IMR-90 (cell line): Measurements from ENCODE around the gene ADCY1. TPM values are rescaled to one million over a fixed set of nuclear protein-coding genes. Genes with fewer than 3 reads are reported as not detected.
A peak's percentile ranks its signal among the peaks of the same experiment; 100 is the strongest.
"Not testable (repeated sequence)": the region's sequence is repeated elsewhere in the genome, so short reads cannot be mapped to it uniquely, and the experiment has no call there.

ENCODE experiments used
- ATAC-seq: fragments of 200-7000 bp; cut with Tn5 transposase; 2 replicates; pipeline ENCODE4 v1.9.1; 2020; ENCODE audit warnings: low read depth, mild to moderate bottlenecking, moderate library complexity
- BruUV-seq: library from RNA; stranded (reverse); fragments of 400-500 nt; replicated peaks from 2 replicates; lab custom pipeline; 2021; lab: Mats Ljungman, UMichigan
- CTCF ChIA-PET: fragments of 300-600 bp; formaldehyde crosslinking; extraction: SDS; loops from one replicate; lab custom pipeline; 2021; ENCODE audit warnings: antibody characterized with exemption; lab: Yijun Ruan, JAX
- POLR2A ChIA-PET: fragments of 300-600 bp; sonication (Branson Sonifier 250); formaldehyde crosslinking; loops from one replicate; lab custom pipeline; 2022; ENCODE audit warnings: antibody characterized with exemption; ENCODE audit not compliant: unreplicated experiment; lab: Charles Lee
- DNase-seq: peaks from one replicate; pipeline ENCODE4 v3.0.0; 2013
- H2AFZ ChIP-seq: replicated peaks from 2 replicates; pipeline ENCODE3; 2013; ENCODE audit warnings: low read length, mild to moderate bottlenecking; ENCODE audit not compliant: poor library complexity
- H2AK5ac ChIP-seq: 2 replicates; pipeline ENCODE4 v1.6.1; 2013; ENCODE audit warnings: low read depth, low read length, inconsistent platforms
- H2AK9ac ChIP-seq: replicated peaks from 2 replicates; pipeline ENCODE3; 2013; ENCODE audit warnings: mild to moderate bottlenecking, low read depth, low read length, moderate library complexity; ENCODE audit not compliant: poor library complexity
- H2BK120ac ChIP-seq: 2 replicates; pipeline ENCODE4 v1.6.1; 2013; ENCODE audit warnings: low read depth, low read length, inconsistent platforms
- H2BK15ac ChIP-seq: 3 replicates; pipeline ENCODE4 v1.6.1; 2013; ENCODE audit warnings: low read depth, low read length, inconsistent platforms
- H2BK20ac ChIP-seq: 2 replicates; pipeline ENCODE4 v1.6.1; 2013; ENCODE audit warnings: low read depth, mild to moderate bottlenecking, inconsistent platforms, low read length, moderate library complexity
- H2BK5ac ChIP-seq: 2 replicates; pipeline ENCODE4 v1.6.1; 2013; ENCODE audit warnings: mild to moderate bottlenecking, low read depth, low read length, inconsistent platforms; ENCODE audit not compliant: poor library complexity, severe bottlenecking
- H3K14ac ChIP-seq: replicated peaks from 2 replicates; pipeline ENCODE4 v1.6.1; 2013; ENCODE audit warnings: low read depth, low read length, inconsistent platforms
- H3K18ac ChIP-seq: 2 replicates; pipeline ENCODE4 v1.6.1; 2013; ENCODE audit warnings: low read depth, low read length, control low read depth
- H3K23ac ChIP-seq: 2 replicates; pipeline ENCODE4 v1.6.1; 2013; ENCODE audit warnings: low read depth, low read length, inconsistent platforms
- H3K27ac ChIP-seq: 2 replicates; pipeline ENCODE4 v1.5.1; 2013; ENCODE audit warnings: mild to moderate bottlenecking, control low read depth, low read length; ENCODE audit not compliant: insufficient read depth
- H3K27me3 ChIP-seq: 2 replicates; pipeline ENCODE4 v1.6.1; 2013; ENCODE audit warnings: low read length; ENCODE audit not compliant: control insufficient read depth, insufficient read depth
- H3K36me3 ChIP-seq: 2 replicates; pipeline ENCODE4 v1.6.1; 2013; ENCODE audit warnings: low read length, mixed read lengths; ENCODE audit not compliant: control insufficient read depth, insufficient read depth
- H3K4ac ChIP-seq: 2 replicates; pipeline ENCODE4 v1.6.1; 2013; ENCODE audit warnings: low read depth, low read length, inconsistent platforms
- H3K4me1 ChIP-seq: 2 replicates; pipeline ENCODE4 v1.6.1; 2013; ENCODE audit warnings: low read length, mixed read lengths; ENCODE audit not compliant: control insufficient read depth, insufficient read depth
- H3K4me2 ChIP-seq: 2 replicates; pipeline ENCODE4 v1.6.1; 2013; ENCODE audit warnings: low read depth, mild to moderate bottlenecking, control low read depth, low read length, moderate library complexity
- H3K4me3 ChIP-seq: 2 replicates; pipeline ENCODE4 v1.5.1; 2013; ENCODE audit warnings: low read depth, mild to moderate bottlenecking, control low read depth, low read length, moderate library complexity; ENCODE audit not compliant: insufficient read depth
- H3K56ac ChIP-seq: 2 replicates; pipeline ENCODE4 v1.6.1; 2013; ENCODE audit warnings: low read length, inconsistent platforms; ENCODE audit not compliant: insufficient read depth; ENCODE audit errors: extremely low read depth
- H3K79me1 ChIP-seq, 2 experiments: 2 replicates each; pipeline ENCODE4 v1.6.1; 2013; ENCODE audit warnings: low read length in 2 of 2, inconsistent platforms in 1 of 2, low read depth in 1 of 2
- H3K9ac ChIP-seq: 2 replicates; pipeline ENCODE4 v1.6.1; 2013; ENCODE audit warnings: low read depth, low read length, control low read depth
- H3K9me1 ChIP-seq: 2 replicates; pipeline ENCODE4 v1.6.1; 2013; ENCODE audit warnings: low read length, inconsistent platforms; ENCODE audit not compliant: insufficient read depth
- H3K9me3 ChIP-seq: 2 replicates; pipeline ENCODE4 v1.6.1; 2013; ENCODE audit warnings: low read length; ENCODE audit not compliant: control insufficient read depth, insufficient read depth
- H4K20me1 ChIP-seq: 2 replicates; pipeline ENCODE4 v1.6.1; 2013; ENCODE audit warnings: low read length, inconsistent platforms; ENCODE audit not compliant: insufficient read depth
- H4K5ac ChIP-seq: 2 replicates; pipeline ENCODE4 v1.6.1; 2013; ENCODE audit warnings: mild to moderate bottlenecking, low read depth, low read length, control low read depth
- H4K8ac ChIP-seq, 2 experiments: 2 replicates each; pipeline ENCODE4 v1.6.1; 2013; ENCODE audit warnings: low read depth in 2 of 2, low read length in 2 of 2, control low read depth in 1 of 2, inconsistent platforms in 1 of 2
- H4K91ac ChIP-seq: 2 replicates; pipeline ENCODE4 v1.6.1; 2013; ENCODE audit warnings: low read depth, low read length, inconsistent platforms; ENCODE audit not compliant: insufficient read depth
- CEBPB ChIP-seq: IDR thresholded peaks from 2 replicates; pipeline ENCODE4 v1.6.1; 2012; ENCODE audit warnings: low read depth, low read length, improper control_type of control experiment
- MAZ ChIP-seq: IDR thresholded peaks from 2 replicates; pipeline ENCODE4 v1.6.1; 2012; ENCODE audit warnings: low read depth, mild to moderate bottlenecking, low read length, improper control_type of control experiment, moderate library complexity, borderline replicate concordance
- POLR2A ChIP-seq: IDR thresholded peaks from 2 replicates; pipeline ENCODE4 v1.6.1; 2012; ENCODE audit warnings: mild to moderate bottlenecking, low read depth, low read length
- WGBS, 2 experiments: methylation state at CpG; one replicate each; pipeline versions ENCODE4 v1.1.5 to v1.1.7; 2013; ENCODE audit warnings: missing lambda C conversion rate in 2 of 2; ENCODE audit not compliant: insufficient read length in 1 of 2; ENCODE audit errors: extremely low coverage in 2 of 2; 5-methylcytosine and 5-hydroxymethylcytosine counted together
- dilution Hi-C: fragments of 300-500 bp; cut with HindIII; formaldehyde crosslinking; loops from one replicate; pipeline ENCODE4 v1.14.3; 2018; ENCODE audit warnings: low sequenced_read_pairs; ENCODE audit not compliant: unreplicated experiment
- in situ Hi-C: fragments of 300-500 bp; cut with MboI; formaldehyde crosslinking; loops from 3 replicates; pipeline ENCODE4 v1.14.3; 2019; ENCODE audit warnings: low sequenced_read_pairs, inconsistent platforms, mixed read lengths
- intact Hi-C: fragments of 100-400 bp; cut with micrococcal nuclease; formaldehyde crosslinking; loops from 2 replicates; pipeline ENCODE4 v1.10.0; 2022
- polyA plus RNA-seq, 3 experiments: library from polyadenylated mRNA; depleted of rRNA; stranded (reverse); fragments of >200 nt; gene quantifications; 2 replicates each; pipeline ENCODE4 v1.2.3, GENCODE V29; 2012; ENCODE audit warnings: low replicate concordance in 1 of 3
- total RNA-seq: library from RNA; depleted of rRNA; stranded (reverse); fragments of >200 nt; gene quantifications from 2 replicates; pipeline ENCODE4 v1.2.3, GENCODE V29; 2012
- TF ChIP-seq, protein P1 (sequence below): fragments of 150-350 bp; IDR thresholded peaks from 2 replicates; pipeline ENCODE4 v1.6.1; 2017; ENCODE audit warnings: mild to moderate bottlenecking, antibody characterized with exemption, low read length, low read depth

Gene ADCY1
- total and polyA plus RNA-seq, 2 of the 4 experiments (the other 2 are of a cell fraction), result 0.18 to 0.24 TPM

DNA sequence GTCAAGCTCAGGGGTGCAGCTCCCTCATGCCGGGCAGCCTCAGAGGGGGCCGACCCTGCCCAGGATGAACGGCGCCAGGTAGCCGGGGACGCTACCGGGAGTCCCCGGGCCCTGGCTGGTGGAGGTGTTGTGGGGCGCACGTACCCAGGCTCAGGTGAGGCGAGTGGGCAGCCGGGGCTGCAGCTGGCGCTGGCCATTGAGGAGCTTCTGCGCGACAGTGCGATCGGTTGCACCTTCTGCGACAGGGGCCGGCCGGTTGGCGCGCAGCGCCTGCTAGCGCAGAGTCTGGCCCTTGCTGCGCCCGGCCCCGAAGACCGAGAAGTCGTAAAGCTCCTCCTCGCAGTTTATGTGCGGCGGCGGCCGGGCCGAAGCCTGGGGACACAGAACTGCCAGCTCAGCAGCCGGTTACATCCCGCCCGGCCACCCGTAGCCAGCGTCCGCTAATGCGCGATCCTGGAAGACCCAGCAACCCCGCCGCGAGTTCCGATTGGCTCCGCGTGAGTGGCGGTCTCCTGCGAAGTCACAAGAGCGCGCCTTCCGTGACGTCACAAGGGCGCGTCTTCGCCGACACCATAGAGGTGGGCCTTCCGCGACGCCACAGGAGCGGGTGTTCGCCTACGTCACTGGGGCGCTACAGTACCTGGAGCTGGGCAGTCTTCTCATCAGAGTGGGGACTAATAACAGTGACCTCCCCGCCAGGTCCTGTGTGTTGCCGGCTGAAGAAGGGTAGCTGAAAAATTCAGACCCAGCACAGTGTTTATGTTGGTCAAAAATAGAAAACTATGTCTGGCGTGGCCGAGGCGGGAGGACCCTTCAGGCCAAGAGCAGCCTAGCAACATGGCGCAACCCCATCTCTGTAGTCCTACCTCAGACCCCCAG, 194.6 kb downstream of the ADCY1 start:
- peak overlapping the region; percentile 72 for H3K9ac ChIP-seq
- peak overlapping the region; percentile 84 for H3K4me3 ChIP-seq
- peak overlapping the region; percentile 59; the same call in 1 of the 2 replicates for H4K91ac ChIP-seq
- TSS peak; percentile 63 for BruUV-seq
- peak overlapping the region; percentile 65; the same call in 1 of the 2 replicates for H3K56ac ChIP-seq
- TF ChIP-seq POLR2A (peak; percentile 64; the same call in 1 of the 2 replicates), CEBPB (0 out of 2 replicates have a peak, but pooled peaks have one; percentile 14), MAZ (peak; percentile 67; the same call in 1 of the 2 replicates)
- TF ChIP-seq, protein P1, sequence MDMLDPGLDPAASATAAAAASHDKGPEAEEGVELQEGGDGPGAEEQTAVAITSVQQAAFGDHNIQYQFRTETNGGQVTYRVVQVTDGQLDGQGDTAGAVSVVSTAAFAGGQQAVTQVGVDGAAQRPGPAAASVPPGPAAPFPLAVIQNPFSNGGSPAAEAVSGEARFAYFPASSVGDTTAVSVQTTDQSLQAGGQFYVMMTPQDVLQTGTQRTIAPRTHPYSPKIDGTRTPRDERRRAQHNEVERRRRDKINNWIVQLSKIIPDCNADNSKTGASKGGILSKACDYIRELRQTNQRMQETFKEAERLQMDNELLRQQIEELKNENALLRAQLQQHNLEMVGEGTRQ, result peak; percentile 43; the same call in 1 of the 2 replicates
- H4K20me1 ChIP-seq, dilution Hi-C loops, H2BK15ac ChIP-seq, H3K27me3 ChIP-seq, H3K79me1 ChIP-seq, H2BK20ac ChIP-seq, H3K4me1 ChIP-seq, POLR2A ChIA-PET, in situ Hi-C loops, H3K9me1 ChIP-seq, H3K36me3 ChIP-seq, H2AK9ac ChIP-seq, CTCF ChIA-PET, H3K9me3 ChIP-seq, intact Hi-C loops: not testable (repeated sequence)
- peak overlapping the region; percentile 83 for H2BK5ac ChIP-seq
- H3K14ac ChIP-seq, result peak overlapping the region; percentile 94
- H2AFZ ChIP-seq, result peak overlapping the region; percentile 90
- H3K27ac ChIP-seq, result peak overlapping the region; percentile 78
- peak overlapping the region; percentile 56 to 98 for H4K8ac ChIP-seq
- peak overlapping the region; percentile 50; the same call in 1 of the 2 replicates for H3K18ac ChIP-seq
- H3K23ac ChIP-seq, result peak overlapping the region; percentile 75; the same call in 1 of the 2 replicates
- H3K4me2 ChIP-seq, result peak overlapping the region; percentile 69
- H2BK120ac ChIP-seq, result peak overlapping the region; percentile 40; the same call in 1 of the 2 replicates
- peak overlapping the region; percentile 82 for H4K5ac ChIP-seq
- DNase-seq, result peak; percentile 99
- H3K4ac ChIP-seq, result peak overlapping the region; percentile 92
- H2AK5ac ChIP-seq, result peak overlapping the region; percentile 50; the same call in 1 of the 2 replicates
- 1% methylated on average over 22 of the region's 72 CpGs; no CpG with 5 or more reads in 1 of the 2 experiments for WGBS, 2 experiments
- peak; percentile 100 for ATAC-seq

DNA sequence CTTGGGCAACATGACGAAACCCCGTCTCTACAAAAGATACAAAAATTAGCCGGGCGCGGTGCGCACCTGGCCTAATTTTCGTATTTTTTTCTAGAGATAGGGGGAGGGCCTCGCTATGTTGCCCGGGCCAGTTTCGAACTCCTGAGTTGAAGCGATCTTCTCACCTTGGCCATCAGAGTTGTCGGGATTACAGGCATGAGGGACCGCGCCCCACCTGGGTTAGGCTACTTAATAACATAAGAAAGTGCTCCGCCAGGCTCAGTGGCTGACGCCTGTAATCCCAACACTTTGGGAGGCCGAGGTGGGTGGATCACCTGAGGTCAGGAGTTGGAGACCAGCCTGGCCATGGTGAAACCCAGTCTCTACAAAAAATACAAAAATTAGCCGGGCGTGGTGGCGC, 195.5 kb downstream of the ADCY1 start:
- intact Hi-C loops, H3K27ac ChIP-seq, H3K23ac ChIP-seq, POLR2A ChIA-PET, H3K4me1 ChIP-seq, H3K9ac ChIP-seq, H2BK20ac ChIP-seq, H3K18ac ChIP-seq, H4K20me1 ChIP-seq, H3K27me3 ChIP-seq, H3K9me1 ChIP-seq, CTCF ChIA-PET, BruUV-seq, ATAC-seq, H3K36me3 ChIP-seq, H3K4ac ChIP-seq, H4K91ac ChIP-seq, in situ Hi-C loops, H3K79me1 ChIP-seq, H2AK9ac ChIP-seq, H3K56ac ChIP-seq, H2BK5ac ChIP-seq, DNase-seq, H3K14ac ChIP-seq, H2AFZ ChIP-seq, H2BK15ac ChIP-seq, H3K4me3 ChIP-seq, H3K9me3 ChIP-seq, H2BK120ac ChIP-seq, H2AK5ac ChIP-seq, dilution Hi-C loops: not testable (repeated sequence)
- WGBS, 2 experiments, result 90% methylated on average over 4 of the region's 20 CpGs; no CpG with 5 or more reads in 1 of the 2 experiments
- Histone ChIP-seq H4K8ac (peak overlapping the region; percentile 56 to 98), H3K4me2 (peak overlapping the region; percentile 69; the same call in 1 of the 2 replicates), H4K5ac (peak overlapping the region; percentile 82)
